Lower leg skin (tissue), 3 donors: ENCODE measurements around the gene NAMPT.

Experiments used
- CTCF ChIP-seq, 3 donors: fragments of 450-650 bp; IDR thresholded peaks; one replicate each; pipeline ENCODE4 v1.5.1; 2016; ENCODE audit warnings: antibody characterized with exemption in 3 of 3, mild to moderate bottlenecking in 3 of 3, moderate library complexity in 2 of 3
- POLR2A ChIP-seq, 2 donors: fragments of 450-650 bp; IDR thresholded peaks; one replicate each; pipeline ENCODE4 v1.6.1; 2016 to 2017; ENCODE audit warnings: antibody characterized with exemption in 2 of 2, mild to moderate bottlenecking in 1 of 2, moderate library complexity in 1 of 2

GRCh38 chr7:106329971-106330733 lies 45.4 kb upstream of the NAMPT start:
- no peak for TF ChIP-seq CTCF (IDR thresholded peaks at IDR 0.05)
- no peak for TF ChIP-seq POLR2A (IDR thresholded peaks at IDR 0.05)
